GM10847 (cell line): Measurements from ENCODE around the gene POLL.

Experiments used
- POLR2A ChIP-seq: IDR thresholded peaks from 2 replicates; pipeline ENCODE4 v1.6.1; 2011; ENCODE audit not compliant: insufficient read length; ENCODE audit errors: extremely low read depth

The POLL gene

DNA sequence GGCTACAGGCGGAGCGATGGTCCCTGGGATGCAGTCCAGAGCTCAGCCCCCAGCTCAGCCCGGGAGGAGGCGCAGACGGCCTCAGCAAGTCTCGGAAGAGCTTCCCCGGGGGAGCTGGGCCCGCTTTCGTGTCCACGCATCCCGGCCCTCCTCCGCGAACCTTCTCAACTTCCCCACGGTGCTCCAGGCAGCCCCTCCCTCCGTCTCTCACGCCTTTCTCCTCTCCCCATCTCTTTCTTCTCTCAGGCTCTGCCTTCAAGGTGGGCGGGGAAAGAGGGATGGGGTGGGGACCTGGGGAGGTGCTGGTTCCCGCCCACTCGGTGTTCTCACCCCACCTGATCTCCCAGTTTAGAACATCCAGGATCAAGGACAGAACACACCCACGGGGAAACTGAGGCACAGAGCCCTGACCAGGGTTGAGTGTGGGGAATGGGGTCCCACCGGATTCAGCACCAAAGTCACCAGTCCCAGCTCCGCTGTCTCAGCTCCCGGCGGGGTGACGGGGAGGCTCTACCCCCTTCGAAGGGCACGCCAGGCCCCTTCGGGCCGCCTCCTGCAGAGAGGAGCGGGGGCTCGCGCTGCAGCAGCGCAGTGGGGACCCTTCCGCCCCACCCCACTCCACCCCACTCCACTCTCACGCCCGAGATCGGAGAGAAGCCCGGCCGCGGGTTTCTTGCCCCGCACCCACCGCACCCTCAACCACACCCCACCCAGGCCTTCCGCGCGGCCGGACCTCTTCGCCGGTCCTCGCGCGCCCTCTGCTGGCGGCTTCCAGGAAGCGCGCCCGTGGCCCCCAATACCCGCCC lies 18.2 kb downstream of the POLL start:
- no peak for TF ChIP-seq POLR2A

DNA sequence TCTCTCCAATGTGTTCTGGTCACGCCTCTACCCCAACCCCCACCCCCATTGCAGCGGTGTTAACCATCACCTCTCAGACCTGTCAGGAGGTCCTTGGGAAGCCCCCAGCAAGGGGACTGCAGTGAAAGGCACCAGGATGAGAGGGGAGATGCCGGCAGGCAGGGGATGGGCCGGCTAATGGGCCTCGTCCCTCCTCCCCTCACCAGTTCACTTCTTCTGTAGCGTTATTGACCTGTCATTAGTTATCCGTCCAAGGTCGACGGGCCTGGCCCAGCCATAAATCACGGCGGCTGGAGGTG lies 18.8 kb downstream of the POLL start:
- TF ChIP-seq POLR2A: no peak

DNA sequence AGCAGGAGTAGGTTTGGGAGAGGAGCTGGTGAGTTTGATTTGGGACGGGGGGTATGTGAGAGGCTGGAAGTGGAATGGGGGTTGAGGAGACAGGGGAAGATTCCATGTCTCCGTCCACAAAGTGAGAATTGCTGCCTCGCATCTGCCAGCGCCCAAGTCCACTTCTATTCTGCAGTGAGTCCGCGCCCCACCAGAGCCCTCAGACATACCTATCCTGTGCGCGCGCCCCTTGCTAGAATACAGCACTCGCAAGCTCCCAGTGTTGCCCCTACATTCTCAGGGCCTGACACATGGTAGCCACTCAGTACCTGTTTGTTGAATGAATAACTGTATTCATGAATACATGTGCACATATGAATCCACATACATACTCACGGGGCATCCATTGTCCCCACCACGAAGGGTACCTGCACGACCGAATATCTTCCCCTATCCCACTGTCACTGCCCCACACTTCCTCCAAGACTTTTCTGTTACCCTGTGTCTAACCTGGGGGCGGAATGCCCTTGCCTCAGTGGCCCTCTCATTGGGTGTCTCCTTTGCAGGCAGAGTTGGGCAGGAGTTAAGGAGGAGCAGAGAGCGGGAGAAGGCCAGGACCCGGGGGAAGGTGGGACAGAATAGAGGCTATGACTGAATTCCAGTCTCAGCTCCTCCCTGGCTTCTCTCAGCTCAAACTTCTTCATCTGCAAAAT lies 19.9 kb downstream of the POLL start:
- no peak for TF ChIP-seq POLR2A

DNA sequence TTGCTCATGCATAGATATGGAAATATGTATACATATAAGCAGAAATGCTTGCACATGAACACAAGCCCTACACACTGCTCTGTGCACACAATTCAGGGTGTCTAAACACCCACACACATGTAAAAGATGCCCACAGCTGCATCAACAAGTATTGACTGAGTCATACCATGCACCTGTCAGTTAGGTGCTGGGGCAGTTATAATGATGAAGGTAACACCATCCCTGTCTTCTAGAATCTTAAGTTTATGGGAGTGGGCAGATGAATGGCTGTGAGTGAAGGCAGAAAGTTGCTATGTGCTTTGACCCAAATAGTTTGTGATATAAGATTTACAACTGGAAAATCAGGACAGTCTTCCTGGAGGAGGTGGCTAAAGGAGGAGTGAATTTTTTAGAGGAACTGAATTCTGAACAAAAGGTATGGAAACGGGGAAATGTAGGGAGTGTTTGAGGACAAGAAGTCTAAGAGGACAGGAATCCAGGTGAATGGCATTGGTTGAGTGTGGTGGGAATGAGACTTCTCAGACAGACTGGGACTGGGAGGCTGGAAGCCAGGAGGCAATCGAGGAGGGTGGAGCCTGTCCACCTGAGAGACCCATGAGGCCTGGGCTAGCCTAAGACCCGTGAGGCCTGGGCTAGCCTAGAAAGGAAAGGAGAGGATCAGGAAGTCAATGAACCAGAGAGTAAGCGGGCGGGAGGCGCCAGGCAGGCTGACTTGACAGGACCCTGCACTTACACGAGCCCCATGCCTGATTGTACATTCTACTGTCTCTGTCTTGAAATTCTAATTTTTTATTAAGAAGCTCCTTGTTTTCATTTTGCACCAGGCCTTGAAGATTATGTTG lies 20.7 kb downstream of the POLL start:
- TF ChIP-seq POLR2A: no peak

DNA sequence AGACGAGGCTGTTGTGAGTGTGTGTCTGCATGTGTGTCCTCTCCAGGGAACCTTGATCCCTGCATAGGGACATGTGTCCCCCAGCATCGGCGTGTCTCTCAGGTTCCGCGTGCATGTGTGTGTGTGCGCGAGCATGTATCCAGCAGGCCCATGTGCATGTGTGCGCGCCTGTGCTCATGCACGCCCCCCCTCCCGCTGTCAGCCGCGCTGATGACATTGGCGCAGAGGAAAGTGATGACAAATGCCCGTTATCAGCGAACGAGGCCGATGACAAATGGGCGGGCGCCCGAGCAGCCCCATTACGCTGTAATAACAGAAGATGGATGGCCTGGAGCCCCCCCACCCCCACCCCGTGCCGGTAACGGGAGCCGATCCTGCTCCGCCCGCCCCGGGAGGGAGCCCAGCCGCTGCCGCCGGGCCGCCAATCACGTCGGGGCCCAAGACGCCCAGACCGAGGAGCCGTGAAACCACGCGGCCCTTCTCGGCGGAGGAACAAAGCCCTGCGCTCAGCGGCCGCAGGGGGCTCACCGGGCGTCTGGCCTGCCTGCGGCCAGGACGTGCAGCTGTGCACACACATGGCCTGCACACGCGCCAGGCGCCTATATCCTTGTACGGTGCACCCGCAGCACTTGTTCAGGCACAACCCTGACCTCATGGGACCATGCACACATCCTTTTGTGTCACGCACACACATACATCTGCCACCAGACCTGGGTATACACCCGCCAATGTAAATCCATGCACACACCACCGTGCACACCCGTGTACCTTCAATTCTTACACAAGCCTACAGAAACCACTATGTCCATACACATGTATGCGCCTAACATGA lies 21.5 kb downstream of the POLL start:
- no peak for TF ChIP-seq POLR2A

DNA sequence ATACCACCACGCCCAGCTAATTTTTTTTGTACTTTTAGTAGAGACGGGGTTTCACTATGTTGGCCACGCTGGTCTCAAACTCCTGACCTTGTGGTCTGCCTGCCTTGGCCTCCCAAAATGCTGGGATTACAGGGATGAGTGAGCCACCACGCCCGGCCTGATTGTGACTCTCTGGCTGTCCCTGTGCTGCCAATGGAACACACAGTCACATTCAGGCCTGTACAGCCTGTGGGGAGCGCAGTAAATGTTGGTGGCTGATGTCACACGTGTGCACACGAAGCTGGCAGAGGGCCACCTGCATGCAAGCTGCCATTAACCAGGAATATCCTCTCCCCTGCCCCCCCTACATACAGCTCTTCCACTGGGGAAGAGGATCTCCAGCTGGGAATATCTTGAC lies 22.1 kb downstream of the POLL start:
- TF ChIP-seq POLR2A: no peak

DNA sequence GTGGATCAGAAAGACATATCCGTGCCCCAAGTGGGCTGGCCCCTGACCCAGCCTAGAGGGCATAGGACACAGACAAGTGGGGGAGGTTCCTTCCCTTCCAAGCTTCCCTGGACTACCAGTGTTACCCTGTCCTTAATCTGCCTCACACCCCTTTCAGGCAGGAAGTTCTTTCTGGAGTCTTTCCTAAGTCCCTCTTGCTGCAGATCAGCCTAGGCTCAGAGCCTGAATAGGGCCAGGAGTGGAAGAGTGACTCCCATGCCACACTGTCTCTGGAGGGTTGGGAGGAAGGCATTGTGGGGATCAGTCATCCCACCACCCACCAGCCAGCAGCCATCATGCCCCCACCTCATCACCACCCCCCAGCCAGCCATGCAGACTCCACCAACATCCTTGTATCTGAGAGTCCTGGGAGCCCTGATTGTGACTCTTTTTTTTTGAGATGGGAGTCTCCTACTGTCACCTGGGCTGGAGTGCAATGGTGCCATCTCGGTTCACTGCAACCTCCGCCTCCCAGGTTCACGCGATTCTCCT lies 22.6 kb downstream of the POLL start:
- no peak for TF ChIP-seq POLR2A

DNA sequence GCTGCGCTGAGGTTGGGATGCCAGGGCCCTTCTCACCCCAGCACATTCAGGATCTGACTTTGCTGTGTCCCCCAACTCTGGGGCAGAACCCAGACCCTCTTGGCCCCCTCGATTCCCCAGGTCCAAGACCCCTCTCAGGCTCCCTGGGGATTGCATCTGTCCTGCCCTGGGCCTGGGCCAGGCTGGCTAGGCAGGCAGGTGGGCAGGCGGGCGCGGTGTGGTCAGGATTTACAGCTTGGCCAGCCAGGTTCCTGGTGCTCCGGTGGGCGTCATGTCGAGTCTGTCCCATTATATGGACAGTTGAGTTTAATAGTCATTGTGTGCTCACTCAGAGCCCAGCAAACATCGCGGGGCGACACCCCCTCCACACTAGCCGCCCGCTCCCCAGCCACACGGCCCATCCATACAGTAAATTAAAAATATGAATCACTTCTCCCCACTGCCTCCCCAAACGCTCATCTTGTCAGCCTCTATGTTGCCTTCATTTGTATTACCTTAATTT lies 23.5 kb downstream of the POLL start:
- no peak for TF ChIP-seq POLR2A

DNA sequence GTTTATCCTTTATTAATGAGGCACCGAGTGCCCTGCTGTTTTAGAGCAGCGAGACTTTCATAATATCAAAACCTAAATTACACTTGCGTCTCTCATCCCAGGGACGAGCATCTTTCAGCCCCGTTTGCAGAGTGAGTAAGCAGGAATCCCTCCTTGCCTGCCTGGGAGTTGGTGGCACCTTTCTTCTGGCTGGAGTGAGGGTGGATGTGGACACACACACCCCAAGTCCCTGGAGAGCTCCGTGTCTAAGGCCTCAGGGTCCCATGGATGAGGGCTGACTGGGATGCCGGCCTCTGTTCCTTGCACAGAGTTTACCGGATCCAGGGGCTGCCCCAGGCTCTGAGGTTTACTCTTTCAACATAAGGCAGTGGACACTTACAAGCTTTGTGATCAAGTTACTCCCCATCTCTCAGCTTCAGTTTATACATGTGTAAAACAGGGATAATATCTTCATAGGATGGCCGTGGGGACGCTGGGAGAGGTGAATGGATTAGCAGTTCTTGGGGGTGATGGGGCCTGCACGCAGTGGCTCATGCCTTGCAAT lies 24.5 kb downstream of the POLL start:
- no peak for TF ChIP-seq POLR2A

DNA sequence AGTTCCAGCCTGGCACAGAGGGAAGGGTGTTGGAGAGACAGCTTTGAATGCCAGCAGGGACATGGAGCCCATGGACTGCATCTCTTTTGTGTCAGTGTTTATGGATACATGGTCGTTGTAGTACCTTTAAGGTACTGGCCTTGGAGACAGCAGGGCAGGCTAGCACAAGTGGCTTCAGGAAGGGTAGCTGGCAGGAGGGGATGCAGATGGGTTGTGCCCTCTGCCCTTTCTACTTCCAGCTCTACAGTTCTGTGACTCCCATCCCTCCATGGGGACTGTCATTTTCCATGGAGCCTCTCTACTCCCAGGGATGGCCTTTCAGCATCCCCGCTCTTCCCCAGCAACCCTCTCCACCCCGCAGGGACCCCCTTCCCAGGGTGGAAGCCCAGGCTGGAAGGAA lies 25.1 kb downstream of the POLL start:
- TF ChIP-seq POLR2A: no peak

DNA sequence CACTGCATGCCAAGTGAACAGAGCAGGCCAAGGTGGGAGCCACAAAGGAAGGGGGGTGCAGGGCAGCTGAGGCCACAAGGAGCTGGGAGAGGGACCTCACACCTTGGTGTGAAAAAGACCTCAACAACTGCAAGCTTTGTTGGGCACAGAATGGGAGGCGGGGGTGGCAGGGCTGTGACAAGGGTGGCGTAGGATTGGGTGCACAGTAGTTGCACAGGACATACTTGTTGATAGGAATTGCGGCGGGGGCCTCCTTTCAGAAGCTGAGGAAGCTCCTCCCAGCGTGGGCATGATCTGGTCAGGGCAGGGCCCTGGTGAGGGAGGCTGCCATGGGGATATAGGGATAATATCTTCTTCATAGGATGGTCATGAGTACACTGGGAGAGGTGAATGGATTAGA lies 25.8 kb downstream of the POLL start:
- no peak for TF ChIP-seq POLR2A

DNA sequence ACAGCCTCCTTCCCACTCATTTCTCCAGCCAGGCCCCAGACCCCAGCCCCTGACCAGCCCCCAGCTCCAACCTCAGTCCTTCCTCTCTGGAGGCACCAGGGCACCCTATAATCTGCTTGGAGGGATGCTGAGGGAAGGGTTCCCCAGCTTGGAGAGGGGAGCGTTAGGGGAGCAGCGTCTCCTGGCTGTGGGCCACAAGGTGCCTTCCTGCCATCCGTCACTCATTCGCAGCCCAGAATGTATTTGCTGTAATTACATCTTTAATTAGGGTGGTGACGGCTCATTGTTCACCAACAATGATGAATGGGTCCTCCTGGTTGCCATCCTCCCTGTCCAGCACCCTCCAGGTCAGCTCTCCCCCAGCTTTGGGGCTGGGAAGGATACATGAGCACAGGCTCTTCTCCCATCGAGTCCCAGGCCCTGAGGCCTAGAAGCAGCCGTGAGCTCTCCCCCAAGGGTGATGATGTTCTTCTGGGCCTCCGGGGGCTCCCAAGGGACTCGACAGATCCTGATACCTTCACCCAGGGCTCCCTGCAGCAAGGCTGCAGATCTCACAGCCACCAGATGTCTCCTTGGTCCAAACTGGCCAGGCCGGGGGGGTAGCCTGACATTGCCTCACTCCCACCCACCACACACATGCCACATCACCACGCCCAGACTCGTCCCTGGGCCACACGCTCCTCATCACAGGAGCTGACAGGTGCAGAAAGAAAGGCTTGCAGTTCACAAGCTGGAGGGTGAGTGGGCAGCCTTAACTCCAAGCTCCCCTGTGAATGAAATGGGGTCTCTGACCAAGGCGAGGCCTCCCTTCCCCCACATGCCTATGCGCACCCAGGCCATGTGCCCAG lies 26.8 kb downstream of the POLL start:
- no peak for TF ChIP-seq POLR2A

DNA sequence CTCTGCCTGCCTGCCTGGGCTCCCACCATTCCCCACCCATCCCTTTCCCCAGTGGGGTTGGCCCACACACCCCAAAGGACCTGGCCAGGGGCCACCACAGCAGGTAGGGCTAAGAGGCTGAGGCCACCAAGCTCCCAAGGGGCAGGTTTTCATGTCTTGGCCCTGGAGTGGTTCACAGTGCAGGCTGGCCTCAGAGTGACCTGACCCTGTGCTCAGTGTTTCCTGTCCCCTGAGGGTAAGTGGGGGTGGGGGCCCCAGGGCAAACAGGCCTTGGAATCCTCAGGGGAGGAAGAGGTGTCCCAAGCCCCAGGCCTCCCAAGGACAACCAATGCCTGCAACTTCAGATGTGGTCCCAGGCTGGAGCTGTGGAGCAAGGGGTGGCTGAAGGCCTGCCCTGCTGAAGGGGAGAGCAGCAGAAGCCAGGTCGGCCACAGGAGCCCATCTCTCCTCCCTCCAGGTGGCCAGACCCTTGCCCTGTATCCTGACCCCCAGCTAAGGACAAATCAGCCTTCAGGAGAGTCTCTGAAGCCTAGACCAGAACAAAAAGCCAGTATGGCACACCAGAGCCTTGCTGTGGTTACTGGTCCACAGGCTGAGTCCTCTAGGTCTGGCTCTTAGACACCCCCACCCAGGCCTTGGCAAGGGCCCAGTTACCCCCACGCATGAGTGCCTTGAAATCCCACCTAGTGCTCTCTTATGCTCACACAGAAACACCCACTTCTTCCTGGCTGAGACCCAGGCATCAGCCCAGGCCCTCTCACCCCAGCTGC lies 27.6 kb downstream of the POLL start:
- TF ChIP-seq POLR2A: no peak
